ENCODE results near the gene OCA2. TPM values are rescaled to one million over a fixed set of nuclear protein-coding genes. Genes with fewer than 3 reads are reported as not detected.

OCA2 gene
- total RNA-seq, 1 experiment from 2014 or later: 0.09 TPM

DNA sequence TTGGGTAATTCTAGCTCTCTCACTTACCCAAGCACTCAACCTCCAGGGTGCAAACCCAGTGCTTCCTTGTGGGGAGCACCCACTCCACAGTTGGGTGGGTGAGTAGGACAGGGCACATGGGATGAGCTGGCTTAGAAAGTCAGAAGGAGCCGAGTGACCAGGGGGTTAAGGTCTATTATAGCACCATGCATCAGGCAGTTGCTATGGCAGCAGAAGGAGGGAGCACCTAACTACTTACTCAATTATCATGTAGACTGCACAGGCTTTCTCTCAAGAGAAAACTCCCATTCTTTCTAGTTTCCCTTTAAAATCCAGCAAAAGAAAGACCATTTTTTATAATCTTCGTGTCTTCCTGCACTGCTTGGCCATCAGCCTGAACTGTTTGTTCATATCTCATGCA is 163.0 kb downstream of the OCA2 start:
- BruUV-seq (replicated peaks): no TSS peak

DNA sequence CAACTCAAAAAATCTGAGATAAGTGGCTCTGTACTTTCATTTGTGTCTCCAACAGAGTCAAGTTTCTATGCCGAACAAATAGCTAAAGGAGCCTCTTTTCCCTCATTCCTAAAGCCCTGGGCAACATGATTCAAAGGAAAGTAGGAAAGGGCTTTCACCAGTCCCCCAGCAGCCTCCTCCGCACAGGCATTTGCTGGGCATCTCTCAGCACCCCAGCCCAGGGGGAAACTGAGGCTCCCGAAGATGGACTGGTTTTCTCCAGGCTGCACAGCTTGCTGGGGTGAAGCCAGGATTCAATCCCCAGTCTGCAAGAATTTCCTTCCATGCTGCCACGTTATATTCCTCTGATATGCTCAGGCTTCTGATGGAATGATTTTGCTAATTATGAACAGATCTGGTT is 163.8 kb downstream of the OCA2 start:
- CTCF ChIA-PET: no interaction called here
- POLR2A ChIA-PET (ENCODE audit: low non-redundant PET): no interaction called here
- Histone ChIP-seq H3K4me1 (ENCODE audit: insufficient read depth, low read length, poor library complexity, severe bottlenecking) (no peaks in the 10 kb centered on the region), H3K27ac (ENCODE audit: low read depth, low read length, poor library complexity, severe bottlenecking) (no peak overlapping the region), H3K9me3 (ENCODE audit: low read depth, low read length, poor library complexity, severe bottlenecking) (peaks cover 20% of the 10 kb centered on the region), H3K36me3 (ENCODE audit: insufficient read depth, low read length, poor library complexity, severe bottlenecking) (no peaks in the 10 kb centered on the region), H3K4me3 (ENCODE audit: low read depth, low read length, poor library complexity, severe bottlenecking) (no peak overlapping the region), H3K27me3 (replicated peaks; ENCODE audit: insufficient read depth, low read depth, low read length, poor library complexity) (no peaks in the 10 kb centered on the region)
- BruUV-seq (replicated peaks): no TSS peak
- no peak for DNase-seq (ENCODE audit: low spot score)
- no peak for TF ChIP-seq EZH2 (IDR thresholded peaks at IDR 0.05; ENCODE audit: borderline replicate concordance, low read depth, low read length, poor library complexity, severe bottlenecking)
- TF ChIP-seq, protein P1, sequence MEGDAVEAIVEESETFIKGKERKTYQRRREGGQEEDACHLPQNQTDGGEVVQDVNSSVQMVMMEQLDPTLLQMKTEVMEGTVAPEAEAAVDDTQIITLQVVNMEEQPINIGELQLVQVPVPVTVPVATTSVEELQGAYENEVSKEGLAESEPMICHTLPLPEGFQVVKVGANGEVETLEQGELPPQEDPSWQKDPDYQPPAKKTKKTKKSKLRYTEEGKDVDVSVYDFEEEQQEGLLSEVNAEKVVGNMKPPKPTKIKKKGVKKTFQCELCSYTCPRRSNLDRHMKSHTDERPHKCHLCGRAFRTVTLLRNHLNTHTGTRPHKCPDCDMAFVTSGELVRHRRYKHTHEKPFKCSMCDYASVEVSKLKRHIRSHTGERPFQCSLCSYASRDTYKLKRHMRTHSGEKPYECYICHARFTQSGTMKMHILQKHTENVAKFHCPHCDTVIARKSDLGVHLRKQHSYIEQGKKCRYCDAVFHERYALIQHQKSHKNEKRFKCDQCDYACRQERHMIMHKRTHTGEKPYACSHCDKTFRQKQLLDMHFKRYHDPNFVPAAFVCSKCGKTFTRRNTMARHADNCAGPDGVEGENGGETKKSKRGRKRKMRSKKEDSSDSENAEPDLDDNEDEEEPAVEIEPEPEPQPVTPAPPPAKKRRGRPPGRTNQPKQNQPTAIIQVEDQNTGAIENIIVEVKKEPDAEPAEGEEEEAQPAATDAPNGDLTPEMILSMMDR (conservative IDR thresholded peaks at IDR 0.05; ENCODE audit: low read depth, low read length): no peak
- intact Hi-C loops (cut with micrococcal nuclease; ENCODE audit: unreplicated experiment): no loop called here

More for the DNA sequence above, 163.0 kb downstream of the OCA2 start:
- intact Hi-C loops (cut with micrococcal nuclease; ENCODE audit: unreplicated experiment): no loop called here
- CTCF ChIA-PET: no interaction called here
- Histone ChIP-seq H3K27me3 (replicated peaks; ENCODE audit: insufficient read depth, low read depth, low read length, poor library complexity) (no peaks in the 10 kb centered on the region), H3K9me3 (ENCODE audit: low read depth, low read length, poor library complexity, severe bottlenecking) (peaks cover 20% of the 10 kb centered on the region), H3K36me3 (ENCODE audit: insufficient read depth, low read length, poor library complexity, severe bottlenecking) (no peaks in the 10 kb centered on the region), H3K4me3 (ENCODE audit: low read depth, low read length, poor library complexity, severe bottlenecking) (no peak overlapping the region), H3K27ac (ENCODE audit: low read depth, low read length, poor library complexity, severe bottlenecking) (no peak overlapping the region), H3K4me1 (ENCODE audit: insufficient read depth, low read length, poor library complexity, severe bottlenecking) (no peaks in the 10 kb centered on the region)
- POLR2A ChIA-PET (ENCODE audit: low non-redundant PET): no interaction called here
- no peak for DNase-seq (ENCODE audit: low spot score)
- TF ChIP-seq EZH2 (IDR thresholded peaks at IDR 0.05; ENCODE audit: borderline replicate concordance, low read depth, low read length, poor library complexity, severe bottlenecking): no peak
- TF ChIP-seq, protein P1 (conservative IDR thresholded peaks at IDR 0.05; ENCODE audit: low read depth, low read length): no peak

DNA sequence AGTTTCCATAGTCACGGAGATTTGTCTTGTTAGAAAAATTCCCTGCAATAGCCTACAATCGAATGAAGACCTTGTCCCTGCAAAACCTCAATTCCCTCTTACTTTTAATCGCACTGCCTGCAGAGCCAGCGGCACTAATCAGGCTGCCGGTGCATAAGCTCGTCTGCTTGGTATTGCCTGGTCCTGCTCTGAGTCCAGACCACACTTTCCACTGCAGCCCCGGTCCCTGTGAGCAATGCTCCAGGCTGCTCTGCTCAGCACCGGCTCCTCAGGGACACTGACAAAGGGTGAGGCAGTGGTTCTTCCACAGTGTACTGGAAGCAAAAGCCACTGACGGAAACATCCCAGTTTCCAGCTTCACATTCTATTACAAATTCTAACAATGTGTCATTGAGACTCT is 164.3 kb downstream of the OCA2 start:
- POLR2A ChIA-PET (ENCODE audit: low non-redundant PET): no interaction called here
- intact Hi-C loops (cut with micrococcal nuclease; ENCODE audit: unreplicated experiment): no loop called here
- TF ChIP-seq, protein P1 (conservative IDR thresholded peaks at IDR 0.05; ENCODE audit: low read depth, low read length): no peak
- no peak for TF ChIP-seq EZH2 (IDR thresholded peaks at IDR 0.05; ENCODE audit: borderline replicate concordance, low read depth, low read length, poor library complexity, severe bottlenecking)
- Histone ChIP-seq H3K4me3 (ENCODE audit: low read depth, low read length, poor library complexity, severe bottlenecking) (no peak overlapping the region), H3K27me3 (replicated peaks; ENCODE audit: insufficient read depth, low read depth, low read length, poor library complexity) (no peaks in the 10 kb centered on the region), H3K9me3 (ENCODE audit: low read depth, low read length, poor library complexity, severe bottlenecking) (peaks cover 22% of the 10 kb centered on the region), H3K4me1 (ENCODE audit: insufficient read depth, low read length, poor library complexity, severe bottlenecking) (no peaks in the 10 kb centered on the region), H3K27ac (ENCODE audit: low read depth, low read length, poor library complexity, severe bottlenecking) (no peak overlapping the region), H3K36me3 (ENCODE audit: insufficient read depth, low read length, poor library complexity, severe bottlenecking) (no peaks in the 10 kb centered on the region)
- CTCF ChIA-PET: no interaction called here
- BruUV-seq (replicated peaks): no TSS peak
- no peak for DNase-seq (ENCODE audit: low spot score)
